Measurements from ENCODE around the gene SETD2.

Gene SETD2

DNA sequence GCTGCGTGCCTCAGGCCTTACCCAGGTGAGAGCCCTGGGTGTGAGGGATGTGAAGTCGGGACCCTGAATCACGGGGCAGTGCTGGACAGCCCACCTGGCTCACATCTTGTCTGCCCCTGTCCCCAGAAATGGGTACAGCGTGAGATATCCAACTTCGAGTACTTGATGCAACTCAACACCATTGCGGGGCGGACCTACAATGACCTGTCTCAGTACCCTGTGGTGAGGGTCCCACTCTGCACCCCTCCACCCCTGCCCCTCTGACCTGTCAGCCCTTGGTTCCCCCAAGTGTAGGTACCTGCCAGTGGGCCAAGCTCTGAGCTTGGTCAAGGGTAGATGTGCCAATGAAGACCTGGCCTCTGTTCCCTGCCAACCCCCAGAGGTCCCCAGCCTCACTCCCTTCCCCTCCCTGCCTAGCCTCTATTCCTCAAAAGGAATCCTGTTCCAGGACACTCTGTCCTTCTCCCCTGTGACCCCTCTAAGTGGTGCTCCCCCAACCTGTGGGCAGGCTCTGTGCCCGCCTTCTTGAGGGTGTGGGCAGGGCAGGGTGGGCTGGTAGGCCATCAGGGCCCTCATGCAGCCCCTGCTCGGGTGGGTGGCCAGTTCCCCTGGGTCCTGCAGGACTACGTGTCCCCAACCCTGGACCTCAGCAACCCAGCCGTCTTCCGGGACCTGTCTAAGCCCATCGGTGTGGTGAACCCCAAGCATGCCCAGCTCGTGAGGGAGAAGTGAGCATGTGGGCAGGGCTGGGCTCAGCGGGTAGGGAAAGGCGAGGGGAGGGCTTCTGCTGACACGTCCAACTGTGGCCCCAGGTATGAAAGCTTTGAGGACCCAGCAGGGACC is 159.3 kb downstream of the SETD2 start:
- ATAC-seq: no peak
- TF ChIP-seq ZFP3 (CRISPR knock-in tag; IDR thresholded peaks at IDR 0.05) (no peak), BACH2 (CRISPR knock-in tag; IDR thresholded peaks at IDR 0.05; ENCODE audit: borderline replicate concordance) (no peak), ESRRG (CRISPR knock-in tag; IDR thresholded peaks at IDR 0.05) (no peak), ISL1 (CRISPR knock-in tag; IDR thresholded peaks at IDR 0.05) (no peak), CSDC2 (CRISPR knock-in tag; IDR thresholded peaks at IDR 0.05) (no peak), GLIS3 (CRISPR knock-in tag; IDR thresholded peaks at IDR 0.05) (no peak), OSR1 (CRISPR knock-in tag; IDR thresholded peaks at IDR 0.05) (no peak), TCF4 (CRISPR knock-in tag; IDR thresholded peaks at IDR 0.05; ENCODE audit: borderline replicate concordance) (no peak), PPARA (CRISPR knock-in tag; IDR thresholded peaks at IDR 0.05; ENCODE audit: borderline replicate concordance) (no peak), ZNF70 (CRISPR knock-in tag; IDR thresholded peaks at IDR 0.05) (no peak), ZC3H10 (CRISPR knock-in tag; IDR thresholded peaks at IDR 0.05) (no peak), SNAI2 (CRISPR knock-in tag; IDR thresholded peaks at IDR 0.05) (no peak)
- TF ChIP-seq, protein P1, sequence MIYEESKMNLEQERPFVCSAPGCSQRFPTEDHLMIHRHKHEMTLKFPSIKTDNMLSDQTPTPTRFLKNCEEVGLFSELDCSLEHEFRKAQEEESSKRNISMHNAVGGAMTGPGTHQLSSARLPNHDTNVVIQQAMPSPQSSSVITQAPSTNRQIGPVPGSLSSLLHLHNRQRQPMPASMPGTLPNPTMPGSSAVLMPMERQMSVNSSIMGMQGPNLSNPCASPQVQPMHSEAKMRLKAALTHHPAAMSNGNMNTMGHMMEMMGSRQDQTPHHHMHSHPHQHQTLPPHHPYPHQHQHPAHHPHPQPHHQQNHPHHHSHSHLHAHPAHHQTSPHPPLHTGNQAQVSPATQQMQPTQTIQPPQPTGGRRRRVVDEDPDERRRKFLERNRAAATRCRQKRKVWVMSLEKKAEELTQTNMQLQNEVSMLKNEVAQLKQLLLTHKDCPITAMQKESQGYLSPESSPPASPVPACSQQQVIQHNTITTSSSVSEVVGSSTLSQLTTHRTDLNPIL (CRISPR knock-in tag; IDR thresholded peaks at IDR 0.05; ENCODE audit: low read depth): no peak
- TF ChIP-seq, protein P2, sequence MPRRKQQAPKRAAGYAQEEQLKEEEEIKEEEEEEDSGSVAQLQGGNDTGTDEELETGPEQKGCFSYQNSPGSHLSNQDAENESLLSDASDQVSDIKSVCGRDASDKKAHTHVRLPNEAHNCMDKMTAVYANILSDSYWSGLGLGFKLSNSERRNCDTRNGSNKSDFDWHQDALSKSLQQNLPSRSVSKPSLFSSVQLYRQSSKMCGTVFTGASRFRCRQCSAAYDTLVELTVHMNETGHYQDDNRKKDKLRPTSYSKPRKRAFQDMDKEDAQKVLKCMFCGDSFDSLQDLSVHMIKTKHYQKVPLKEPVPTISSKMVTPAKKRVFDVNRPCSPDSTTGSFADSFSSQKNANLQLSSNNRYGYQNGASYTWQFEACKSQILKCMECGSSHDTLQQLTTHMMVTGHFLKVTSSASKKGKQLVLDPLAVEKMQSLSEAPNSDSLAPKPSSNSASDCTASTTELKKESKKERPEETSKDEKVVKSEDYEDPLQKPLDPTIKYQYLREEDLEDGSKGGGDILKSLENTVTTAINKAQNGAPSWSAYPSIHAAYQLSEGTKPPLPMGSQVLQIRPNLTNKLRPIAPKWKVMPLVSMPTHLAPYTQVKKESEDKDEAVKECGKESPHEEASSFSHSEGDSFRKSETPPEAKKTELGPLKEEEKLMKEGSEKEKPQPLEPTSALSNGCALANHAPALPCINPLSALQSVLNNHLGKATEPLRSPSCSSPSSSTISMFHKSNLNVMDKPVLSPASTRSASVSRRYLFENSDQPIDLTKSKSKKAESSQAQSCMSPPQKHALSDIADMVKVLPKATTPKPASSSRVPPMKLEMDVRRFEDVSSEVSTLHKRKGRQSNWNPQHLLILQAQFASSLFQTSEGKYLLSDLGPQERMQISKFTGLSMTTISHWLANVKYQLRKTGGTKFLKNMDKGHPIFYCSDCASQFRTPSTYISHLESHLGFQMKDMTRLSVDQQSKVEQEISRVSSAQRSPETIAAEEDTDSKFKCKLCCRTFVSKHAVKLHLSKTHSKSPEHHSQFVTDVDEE (CRISPR knock-in tag; IDR thresholded peaks at IDR 0.05): no peak

DNA sequence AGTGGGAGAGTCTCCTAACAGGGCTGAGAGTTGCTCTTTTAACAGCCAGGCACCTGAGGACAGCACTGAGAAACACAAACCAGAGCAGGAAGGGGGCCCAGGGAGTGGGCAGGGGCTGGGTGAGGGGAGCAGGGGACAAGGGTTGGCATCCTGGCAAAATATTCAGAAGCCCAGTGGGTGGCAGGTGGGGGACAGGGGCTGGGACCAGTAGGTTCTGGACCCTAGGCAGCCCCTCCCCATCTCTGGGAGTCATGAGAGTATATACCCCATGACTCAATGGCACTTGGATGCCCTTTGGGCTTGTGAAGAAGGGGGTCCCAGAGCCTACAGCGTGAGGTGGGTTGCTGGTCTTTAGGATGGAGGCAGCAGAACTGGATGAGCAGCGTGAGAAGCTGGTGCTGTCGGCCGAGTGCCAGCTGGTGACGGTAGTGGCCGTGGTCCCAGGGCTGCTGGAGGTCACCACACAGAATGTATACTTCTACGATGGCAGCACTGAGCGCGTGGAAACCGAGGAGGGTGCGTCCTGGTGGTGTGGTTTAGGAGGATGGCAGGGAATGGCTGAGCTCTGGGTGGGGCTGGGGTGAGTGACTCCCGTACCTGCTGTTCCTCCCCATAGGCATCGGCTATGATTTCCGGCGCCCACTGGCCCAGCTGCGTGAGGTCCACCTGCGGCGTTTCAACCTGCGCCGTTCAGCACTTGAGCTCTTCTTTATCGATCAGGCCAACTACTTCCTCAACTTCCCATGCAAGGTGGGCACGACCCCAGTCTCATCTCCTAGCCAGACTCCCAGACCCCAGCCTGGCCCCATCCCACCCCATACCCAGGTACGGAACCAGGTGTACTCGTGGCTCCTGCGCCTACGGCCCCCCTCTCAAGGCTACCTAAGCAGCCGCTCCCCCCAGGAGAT is 160.2 kb downstream of the SETD2 start:
- no peak for ATAC-seq
- no peak for TF ChIP-seq ZNF8 (CRISPR knock-in tag; IDR thresholded peaks at IDR 0.05)
- TF ChIP-seq ZFP30 (CRISPR knock-in tag; IDR thresholded peaks at IDR 0.05): no peak
- no peak for TF ChIP-seq ZNF70 (CRISPR knock-in tag; IDR thresholded peaks at IDR 0.05)
- TF ChIP-seq, protein P3, sequence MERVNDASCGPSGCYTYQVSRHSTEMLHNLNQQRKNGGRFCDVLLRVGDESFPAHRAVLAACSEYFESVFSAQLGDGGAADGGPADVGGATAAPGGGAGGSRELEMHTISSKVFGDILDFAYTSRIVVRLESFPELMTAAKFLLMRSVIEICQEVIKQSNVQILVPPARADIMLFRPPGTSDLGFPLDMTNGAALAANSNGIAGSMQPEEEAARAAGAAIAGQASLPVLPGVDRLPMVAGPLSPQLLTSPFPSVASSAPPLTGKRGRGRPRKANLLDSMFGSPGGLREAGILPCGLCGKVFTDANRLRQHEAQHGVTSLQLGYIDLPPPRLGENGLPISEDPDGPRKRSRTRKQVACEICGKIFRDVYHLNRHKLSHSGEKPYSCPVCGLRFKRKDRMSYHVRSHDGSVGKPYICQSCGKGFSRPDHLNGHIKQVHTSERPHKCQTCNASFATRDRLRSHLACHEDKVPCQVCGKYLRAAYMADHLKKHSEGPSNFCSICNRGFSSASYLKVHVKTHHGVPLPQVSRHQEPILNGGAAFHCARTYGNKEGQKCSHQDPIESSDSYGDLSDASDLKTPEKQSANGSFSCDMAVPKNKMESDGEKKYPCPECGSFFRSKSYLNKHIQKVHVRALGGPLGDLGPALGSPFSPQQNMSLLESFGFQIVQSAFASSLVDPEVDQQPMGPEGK (CRISPR knock-in tag; IDR thresholded peaks at IDR 0.05; ENCODE audit: borderline replicate concordance): no peak
- no peak for TF ChIP-seq TOX (CRISPR knock-in tag; IDR thresholded peaks at IDR 0.05; ENCODE audit: borderline replicate concordance)
- TF ChIP-seq ESRRG (CRISPR knock-in tag; IDR thresholded peaks at IDR 0.05): no peak
- no peak for TF ChIP-seq TCF4 (CRISPR knock-in tag; IDR thresholded peaks at IDR 0.05; ENCODE audit: borderline replicate concordance)
- TF ChIP-seq ISL1 (CRISPR knock-in tag; IDR thresholded peaks at IDR 0.05): no peak
- no peak for TF ChIP-seq RARB (CRISPR knock-in tag; IDR thresholded peaks at IDR 0.05)
- TF ChIP-seq ZC3H10 (CRISPR knock-in tag; IDR thresholded peaks at IDR 0.05): no peak

DNA sequence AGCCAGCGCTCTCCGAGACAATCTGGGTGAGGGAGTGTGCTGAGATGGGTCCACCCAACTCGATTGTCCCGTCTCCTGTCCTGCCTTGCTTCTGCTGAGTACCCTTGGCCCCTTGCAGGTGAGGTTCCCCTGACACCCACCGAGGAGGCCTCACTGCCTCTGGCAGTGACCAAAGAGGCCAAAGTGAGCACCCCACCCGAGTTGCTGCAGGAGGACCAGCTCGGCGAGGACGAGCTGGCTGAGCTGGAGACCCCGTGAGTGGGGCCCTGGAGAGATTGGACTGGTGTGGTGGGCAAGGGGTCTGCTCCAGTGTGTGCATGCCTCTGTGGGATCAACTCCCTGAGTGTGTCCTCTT is 160.9 kb downstream of the SETD2 start:
- no peak for TF ChIP-seq RARB (CRISPR knock-in tag; IDR thresholded peaks at IDR 0.05)
- no peak for TF ChIP-seq GLIS3 (CRISPR knock-in tag; IDR thresholded peaks at IDR 0.05)
- no peak for TF ChIP-seq ZNF565 (CRISPR knock-in tag; conservative IDR thresholded peaks at IDR 0.05; ENCODE audit: low read depth)
- no peak for TF ChIP-seq TCF4 (CRISPR knock-in tag; IDR thresholded peaks at IDR 0.05; ENCODE audit: borderline replicate concordance)
- TF ChIP-seq ZFP3 (CRISPR knock-in tag; IDR thresholded peaks at IDR 0.05): no peak
- no peak for TF ChIP-seq CSDC2 (CRISPR knock-in tag; IDR thresholded peaks at IDR 0.05)
- no peak for TF ChIP-seq OSR1 (CRISPR knock-in tag; IDR thresholded peaks at IDR 0.05)
- TF ChIP-seq, protein P4, sequence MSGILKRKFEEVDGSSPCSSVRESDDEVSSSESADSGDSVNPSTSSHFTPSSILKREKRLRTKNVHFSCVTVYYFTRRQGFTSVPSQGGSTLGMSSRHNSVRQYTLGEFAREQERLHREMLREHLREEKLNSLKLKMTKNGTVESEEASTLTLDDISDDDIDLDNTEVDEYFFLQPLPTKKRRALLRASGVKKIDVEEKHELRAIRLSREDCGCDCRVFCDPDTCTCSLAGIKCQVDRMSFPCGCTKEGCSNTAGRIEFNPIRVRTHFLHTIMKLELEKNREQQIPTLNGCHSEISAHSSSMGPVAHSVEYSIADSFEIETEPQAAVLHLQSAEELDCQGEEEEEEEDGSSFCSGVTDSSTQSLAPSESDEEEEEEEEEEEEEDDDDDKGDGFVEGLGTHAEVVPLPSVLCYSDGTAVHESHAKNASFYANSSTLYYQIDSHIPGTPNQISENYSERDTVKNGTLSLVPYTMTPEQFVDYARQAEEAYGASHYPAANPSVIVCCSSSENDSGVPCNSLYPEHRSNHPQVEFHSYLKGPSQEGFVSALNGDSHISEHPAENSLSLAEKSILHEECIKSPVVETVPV (CRISPR knock-in tag; IDR thresholded peaks at IDR 0.05): no peak
- no peak for TF ChIP-seq TOX (CRISPR knock-in tag; IDR thresholded peaks at IDR 0.05; ENCODE audit: borderline replicate concordance)
- no peak for ATAC-seq
